BE2C (cell line): ENCODE results near the gene PTPRN2.
"Not testable (repeated sequence)": the region's sequence is repeated elsewhere in the genome, so short reads cannot be mapped to it uniquely, and the experiment has no call there.

ENCODE experiments used
- DNase-seq: peaks from one replicate; pipeline ENCODE4 v3.0.0-alpha.2; 2020
- H3K27me3 ChIP-seq: fragments of 250-450 bp; sonication (Bioruptor Pico); 2 replicates; pipeline ENCODE4 v1.5.1; 2020; ENCODE audit warnings: mild to moderate bottlenecking
- H3K36me3 ChIP-seq: fragments of 250-450 bp; sonication (Bioruptor Pico); 2 replicates; pipeline ENCODE4 v1.5.1; 2020; ENCODE audit warnings: mild to moderate bottlenecking
- H3K4me1 ChIP-seq: fragments of 250-450 bp; sonication (Bioruptor Pico); 2 replicates; pipeline ENCODE4 v1.5.1; 2020
- H3K4me3 ChIP-seq: 2 replicates; pipeline ENCODE4 v1.5.1; 2011; ENCODE audit warnings: low read depth, low read length
- H3K9me3 ChIP-seq: fragments of 250-450 bp; sonication (Bioruptor Pico); 2 replicates; pipeline ENCODE4 v1.5.1; 2020
- CTCF ChIP-seq: IDR thresholded peaks from 2 replicates; pipeline ENCODE4 v1.5.1; 2012; ENCODE audit warnings: mild to moderate bottlenecking, low read depth, low read length

PTPRN2 gene

GRCh38 chr7:157596881-157597280 is 990.7 kb downstream of the PTPRN2 start:
- H3K4me1 ChIP-seq, result no peaks in the 10 kb centered on the region
- H3K27me3 ChIP-seq, result no peaks in the 10 kb centered on the region
- no peaks in the 10 kb centered on the region for H3K9me3 ChIP-seq
- H3K4me3 ChIP-seq, result no peak overlapping the region
- no peak for TF ChIP-seq CTCF
- no peaks in the 10 kb centered on the region for H3K36me3 ChIP-seq
- no peak for DNase-seq

GRCh38 chr7:157596471-157596870 is 991.2 kb downstream of the PTPRN2 start:
- no peak for DNase-seq
- no peaks in the 10 kb centered on the region for H3K27me3 ChIP-seq
- TF ChIP-seq CTCF, result no peak
- H3K4me3 ChIP-seq, result no peak overlapping the region
- no peaks in the 10 kb centered on the region for H3K36me3 ChIP-seq
- no peaks in the 10 kb centered on the region for H3K4me1 ChIP-seq
- no peaks in the 10 kb centered on the region for H3K9me3 ChIP-seq

- DNase-seq, result no peak
- TF ChIP-seq CTCF, result no peak
- Histone ChIP-seq H3K9me3 (no peaks in the 10 kb centered on the region), H3K4me1 (no peaks in the 10 kb centered on the region), H3K27me3 (no peaks in the 10 kb centered on the region), H3K4me3 (no peak overlapping the region), H3K36me3 (no peaks in the 10 kb centered on the region)
Measured at GRCh38 chr7:157596026-157596425, 991.6 kb downstream of the PTPRN2 start.

GRCh38 chr7:157595086-157595855 is 992.4 kb downstream of the PTPRN2 start:
- no peaks in the 10 kb centered on the region for H3K9me3 ChIP-seq
- no peak overlapping the region for H3K4me3 ChIP-seq
- DNase-seq, result no peak
- H3K36me3 ChIP-seq, result no peaks in the 10 kb centered on the region
- no peaks in the 10 kb centered on the region for H3K4me1 ChIP-seq
- no peak for TF ChIP-seq CTCF
- H3K27me3 ChIP-seq, result no peaks in the 10 kb centered on the region

GRCh38 chr7:157594306-157594705 is 993.3 kb downstream of the PTPRN2 start:
- no peak for DNase-seq
- no peaks in the 10 kb centered on the region for H3K9me3 ChIP-seq
- no peaks in the 10 kb centered on the region for H3K27me3 ChIP-seq
- no peaks in the 10 kb centered on the region for H3K36me3 ChIP-seq
- no peak for TF ChIP-seq CTCF
- no peak overlapping the region for H3K4me3 ChIP-seq
- no peaks in the 10 kb centered on the region for H3K4me1 ChIP-seq

GRCh38 chr7:157593541-157593940 is 994.1 kb downstream of the PTPRN2 start:
- DNase-seq, result no peak
- TF ChIP-seq CTCF, result no peak
- no peaks in the 10 kb centered on the region for H3K9me3 ChIP-seq
- no peaks in the 10 kb centered on the region for H3K36me3 ChIP-seq
- no peaks in the 10 kb centered on the region for H3K4me1 ChIP-seq
- no peak overlapping the region for H3K4me3 ChIP-seq
- H3K27me3 ChIP-seq, result no peaks in the 10 kb centered on the region

GRCh38 chr7:157592636-157593320 is 994.8 kb downstream of the PTPRN2 start:
- H3K36me3 ChIP-seq, H3K9me3 ChIP-seq, H3K27me3 ChIP-seq, H3K4me1 ChIP-seq, DNase-seq, H3K4me3 ChIP-seq: not testable (repeated sequence)
